Activated CD8-positive, alpha-beta memory T cell treated with anti-CD3 and anti-CD28 coated beads, Interleukin-2, amount 10 ng/mL, durations not matched to agents 7 days and 5 days (primary cell): ENCODE data around the gene VSTM2L. TPM values are rescaled to one million over a fixed set of nuclear protein-coding genes. Genes with fewer than 3 reads are reported as not detected.
A peak's percentile ranks its signal among the peaks of the same experiment; 100 is the strongest.
"Not testable (repeated sequence)": the region's sequence is repeated elsewhere in the genome, so short reads cannot be mapped to it uniquely, and the experiment has no call there.

Experiments
- ATAC-seq: fragments of 150-1000 bp; cut with Tn5 transposase; one replicate; pipeline ENCODE4 v1.10.0; 2021; ENCODE audit warnings: moderate library complexity
- CTCF ChIA-PET: fragments of 350-600 bp; sonication (Branson Sonifier 250); formaldehyde crosslinking; loops from one replicate; lab custom pipeline; 2021; ENCODE audit warnings: antibody characterized with exemption; lab: Charles Lee
- DNase-seq: peaks from one replicate; pipeline ENCODE4 v3.0.0-alpha.2; 2020
- H3K27ac Mint-ChIP-seq: one replicate; pipeline ENCODE4 v1.8.0; 2021; ENCODE audit warnings: mild to moderate bottlenecking, mixed read lengths
- H3K27me3 Mint-ChIP-seq: one replicate; pipeline ENCODE4 v1.8.0; 2021; ENCODE audit warnings: mixed read lengths
- H3K36me3 Mint-ChIP-seq: one replicate; pipeline ENCODE4 v1.8.0; 2021; ENCODE audit warnings: mild to moderate bottlenecking, mixed read lengths
- H3K4me1 Mint-ChIP-seq: one replicate; pipeline ENCODE4 v1.8.0; 2021; ENCODE audit warnings: mixed read lengths
- H3K4me3 Mint-ChIP-seq: one replicate; pipeline ENCODE4 v1.8.0; 2021; ENCODE audit warnings: mild to moderate bottlenecking, moderate library complexity, mixed read lengths
- H3K9me3 Mint-ChIP-seq: one replicate; pipeline ENCODE4 v1.8.0; 2022; ENCODE audit warnings: low read depth, mixed read lengths
- total RNA-seq, 2 experiments: library from RNA; stranded (reverse); gene quantifications; one replicate each; pipeline ENCODE4 v1.2.3, GENCODE V29; 2021

Gene VSTM2L
- total RNA-seq, result under 1 TPM in 1 of 2 experiments, not detected in 1; 0.35 TPM

DNA sequence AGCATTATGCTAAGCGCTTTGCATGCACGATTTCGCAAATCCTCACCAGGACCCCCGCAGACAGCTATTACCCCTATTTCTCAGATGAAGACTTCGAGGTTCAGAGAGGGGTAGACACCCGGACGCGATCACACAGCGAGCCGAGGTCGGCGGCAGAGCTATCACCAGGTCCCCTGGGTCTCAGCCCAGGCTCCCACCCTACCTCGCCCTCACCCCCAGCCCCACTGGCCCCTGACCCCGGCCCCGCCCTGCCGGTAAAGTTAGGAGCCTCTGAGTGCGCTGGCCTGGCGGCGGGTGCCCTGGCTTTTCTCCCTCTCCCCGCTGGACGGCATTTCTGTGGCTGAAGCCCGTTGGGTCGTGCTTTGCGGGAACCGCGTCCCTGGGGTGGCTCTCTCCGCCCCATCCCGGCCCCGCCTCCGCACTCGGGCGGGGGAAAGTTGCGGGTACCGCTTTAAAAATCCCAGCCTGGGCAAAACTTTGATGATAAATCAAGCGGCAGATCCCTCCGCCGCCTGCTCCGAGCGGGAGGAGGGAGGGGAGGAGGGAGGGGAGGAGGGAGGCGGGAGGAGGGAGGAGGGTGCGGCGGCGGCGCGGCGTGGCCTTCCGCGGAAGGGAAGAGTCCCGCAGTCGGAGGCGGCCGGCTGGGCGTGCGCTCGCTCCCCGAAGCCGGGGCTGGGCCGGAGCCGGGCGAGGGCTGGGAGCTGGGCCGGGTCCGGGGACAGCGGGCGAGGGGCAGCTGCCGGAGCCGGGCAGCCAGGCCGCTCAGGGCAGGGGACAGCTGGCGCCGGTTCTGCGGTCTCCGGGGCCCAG is at the start of gene VSTM2L:
Gene VSTM2L, plus strand, starts transcription at position 624 of the 810 bp plus-strand sequence. CDS start 224 bp downstream, outside the sequence.
- Mint-ChIP-seq H3K4me3 (peak within 1 kb of the TSS; percentile 13), H3K9me3 (no peaks in the 10 kb centered on the region), H3K27ac (no peak within 1 kb of the TSS), H3K36me3 (peaks cover 1% of the 10 kb centered on the region), H3K4me1 (peaks cover 9% of the 10 kb centered on the region), H3K27me3 (peaks cover 60% of the 10 kb centered on the region)
- CTCF ChIA-PET, result interaction anchor here (1.0 to 1.4 kb wide), 4 partner anchors 12 to 318 kb away, joined by 3 to 8 read pairs (median 5); no protein-coding TSS in a partner anchor
- ATAC-seq (peak; percentile 35), DNase-seq (no peak)

DNA sequence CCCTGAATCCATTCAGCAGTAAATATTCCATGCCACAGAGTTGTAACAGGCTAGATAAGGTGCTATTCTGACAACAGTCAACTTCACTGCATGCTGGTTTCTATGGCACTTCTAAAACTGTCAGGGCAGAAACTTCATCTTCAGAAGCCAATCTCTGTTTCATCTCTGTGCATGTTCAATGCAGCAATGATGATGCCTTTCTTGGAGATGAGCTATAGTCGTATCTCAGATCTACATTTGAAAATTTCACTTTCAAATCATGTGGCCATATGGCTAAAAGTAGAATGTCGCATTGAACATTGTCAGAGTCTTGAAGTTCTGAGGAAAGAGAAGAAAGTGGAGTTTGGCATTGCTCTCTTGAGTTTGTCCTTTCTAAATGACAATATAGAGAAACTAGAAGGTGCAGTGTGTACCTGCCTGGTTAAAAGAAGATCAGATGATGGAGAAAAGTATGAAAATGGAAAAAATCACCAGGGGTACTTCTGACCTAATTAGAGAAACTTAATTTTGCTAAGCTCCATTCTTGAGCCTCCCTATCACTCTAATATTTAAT is 49.0 kb upstream of the VSTM2L start:
- Mint-ChIP-seq H3K27me3 (no peaks in the 10 kb centered on the region), H3K27ac (no peak overlapping the region), H3K36me3 (peaks cover 9% of the 10 kb centered on the region), H3K4me3 (no peak overlapping the region), H3K9me3 (no peaks in the 10 kb centered on the region), H3K4me1 (peaks cover 2% of the 10 kb centered on the region)
- ATAC-seq, result no peak
- CTCF ChIA-PET, result no interaction called here
- no peak for DNase-seq

DNA sequence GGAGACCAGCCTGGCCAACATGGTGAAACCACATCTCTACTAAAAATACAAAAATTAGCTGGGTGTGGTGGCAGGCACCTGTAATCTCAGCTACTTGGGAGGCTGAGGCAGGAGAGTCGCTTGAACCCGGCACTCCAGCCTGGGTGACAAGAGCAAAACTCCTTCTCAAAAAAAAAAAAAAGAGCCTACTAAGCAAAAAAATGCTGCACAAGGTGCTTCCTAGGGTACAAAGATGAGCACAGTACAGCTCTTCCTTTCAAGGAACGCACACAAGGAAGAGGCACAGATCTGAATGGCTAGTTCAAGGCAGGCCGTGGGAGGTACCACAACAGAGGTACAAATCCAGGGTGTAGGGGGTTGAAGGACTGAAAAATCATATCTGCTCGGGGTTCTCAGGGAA is 46.9 kb upstream of the VSTM2L start:
- H3K9me3 Mint-ChIP-seq, H3K27ac Mint-ChIP-seq, H3K4me1 Mint-ChIP-seq, H3K27me3 Mint-ChIP-seq, ATAC-seq, H3K4me3 Mint-ChIP-seq, DNase-seq, CTCF ChIA-PET: not testable (repeated sequence)
- peaks cover 18% of the 10 kb centered on the region for H3K36me3 Mint-ChIP-seq

GRCh38 chr20:37856932-37857660 is 45.8 kb upstream of the VSTM2L start:
- Mint-ChIP-seq H3K4me3 (no peak overlapping the region), H3K9me3 (no peaks in the 10 kb centered on the region), H3K4me1 (peaks cover 2% of the 10 kb centered on the region), H3K36me3 (peaks cover 18% of the 10 kb centered on the region), H3K27ac (no peak overlapping the region), H3K27me3 (no peaks in the 10 kb centered on the region)
- CTCF ChIA-PET, result no interaction called here
- no peak for ATAC-seq
- no peak for DNase-seq

DNA sequence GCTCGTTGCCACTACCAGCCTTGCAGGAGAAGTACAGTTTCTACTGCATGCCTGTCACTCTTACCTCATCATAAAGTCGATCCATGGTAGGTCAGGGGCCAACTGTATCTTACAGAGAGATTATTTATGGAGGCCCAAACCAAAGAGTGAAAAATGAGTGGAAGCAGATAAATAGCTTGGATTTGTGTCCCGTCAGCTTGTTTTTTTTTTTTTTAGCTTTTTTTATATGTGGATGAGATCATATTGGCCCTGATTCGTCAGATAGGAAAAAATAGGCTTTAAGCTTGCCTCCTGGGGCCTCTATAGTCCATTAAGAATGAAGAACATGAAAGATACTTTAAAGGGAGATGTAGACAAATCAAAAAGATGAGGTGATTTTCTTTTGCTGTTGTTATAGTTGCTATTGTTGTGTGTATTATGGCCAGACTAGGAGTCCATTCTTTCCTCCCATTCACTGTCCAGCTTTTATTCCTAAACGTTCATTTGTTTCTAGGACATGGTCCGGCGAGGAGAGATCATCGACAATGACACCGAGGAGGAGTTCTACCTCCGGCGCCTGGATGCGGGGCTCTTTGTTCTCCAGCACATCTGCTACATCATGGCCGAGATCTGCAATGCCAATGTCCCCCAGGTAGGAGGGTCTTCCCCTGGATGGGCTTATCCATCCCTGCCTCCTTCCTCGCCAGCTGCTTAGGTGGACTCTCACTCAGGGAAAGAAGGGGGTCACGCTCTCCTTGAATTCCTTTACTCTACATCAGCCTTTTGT is 43.3 kb upstream of the VSTM2L start:
- Mint-ChIP-seq H3K4me3 (no peak overlapping the region), H3K27me3 (no peaks in the 10 kb centered on the region), H3K27ac (no peak overlapping the region), H3K9me3 (no peaks in the 10 kb centered on the region), H3K4me1 (no peaks in the 10 kb centered on the region), H3K36me3 (peaks cover 15% of the 10 kb centered on the region)
- CTCF ChIA-PET, result no interaction called here
- ATAC-seq (no peak), DNase-seq (no peak)

GRCh38 chr20:37863289-37863688 is 39.6 kb upstream of the VSTM2L start:
- H3K36me3 Mint-ChIP-seq, result peaks cover 11% of the 10 kb centered on the region
- ATAC-seq, result no peak
- CTCF ChIA-PET, result no interaction called here
- DNase-seq, result no peak
- no peaks in the 10 kb centered on the region for H3K4me1 Mint-ChIP-seq
- no peaks in the 10 kb centered on the region for H3K9me3 Mint-ChIP-seq
- no peak overlapping the region for H3K27ac Mint-ChIP-seq
- no peaks in the 10 kb centered on the region for H3K27me3 Mint-ChIP-seq
- H3K4me3 Mint-ChIP-seq, result no peak overlapping the region

GRCh38 chr20:37864298-37864697 is 38.6 kb upstream of the VSTM2L start:
- no peak for DNase-seq
- H3K4me3 Mint-ChIP-seq, result no peak overlapping the region
- no peaks in the 10 kb centered on the region for H3K27me3 Mint-ChIP-seq
- peaks cover 11% of the 10 kb centered on the region for H3K36me3 Mint-ChIP-seq
- H3K9me3 Mint-ChIP-seq, result no peaks in the 10 kb centered on the region
- CTCF ChIA-PET, result no interaction called here
- no peak overlapping the region for H3K27ac Mint-ChIP-seq
- no peaks in the 10 kb centered on the region for H3K4me1 Mint-ChIP-seq
- ATAC-seq, result no peak

- no peak overlapping the region for H3K27ac Mint-ChIP-seq
- H3K4me3 Mint-ChIP-seq, result no peak overlapping the region
- peaks cover 4% of the 10 kb centered on the region for H3K36me3 Mint-ChIP-seq
- CTCF ChIA-PET, result no interaction called here
- no peaks in the 10 kb centered on the region for H3K4me1 Mint-ChIP-seq
- no peak for ATAC-seq
- H3K9me3 Mint-ChIP-seq, result no peaks in the 10 kb centered on the region
- no peaks in the 10 kb centered on the region for H3K27me3 Mint-ChIP-seq
- DNase-seq, result no peak
Measured at GRCh38 chr20:37866051-37866450, 36.9 kb upstream of the VSTM2L start.

DNA sequence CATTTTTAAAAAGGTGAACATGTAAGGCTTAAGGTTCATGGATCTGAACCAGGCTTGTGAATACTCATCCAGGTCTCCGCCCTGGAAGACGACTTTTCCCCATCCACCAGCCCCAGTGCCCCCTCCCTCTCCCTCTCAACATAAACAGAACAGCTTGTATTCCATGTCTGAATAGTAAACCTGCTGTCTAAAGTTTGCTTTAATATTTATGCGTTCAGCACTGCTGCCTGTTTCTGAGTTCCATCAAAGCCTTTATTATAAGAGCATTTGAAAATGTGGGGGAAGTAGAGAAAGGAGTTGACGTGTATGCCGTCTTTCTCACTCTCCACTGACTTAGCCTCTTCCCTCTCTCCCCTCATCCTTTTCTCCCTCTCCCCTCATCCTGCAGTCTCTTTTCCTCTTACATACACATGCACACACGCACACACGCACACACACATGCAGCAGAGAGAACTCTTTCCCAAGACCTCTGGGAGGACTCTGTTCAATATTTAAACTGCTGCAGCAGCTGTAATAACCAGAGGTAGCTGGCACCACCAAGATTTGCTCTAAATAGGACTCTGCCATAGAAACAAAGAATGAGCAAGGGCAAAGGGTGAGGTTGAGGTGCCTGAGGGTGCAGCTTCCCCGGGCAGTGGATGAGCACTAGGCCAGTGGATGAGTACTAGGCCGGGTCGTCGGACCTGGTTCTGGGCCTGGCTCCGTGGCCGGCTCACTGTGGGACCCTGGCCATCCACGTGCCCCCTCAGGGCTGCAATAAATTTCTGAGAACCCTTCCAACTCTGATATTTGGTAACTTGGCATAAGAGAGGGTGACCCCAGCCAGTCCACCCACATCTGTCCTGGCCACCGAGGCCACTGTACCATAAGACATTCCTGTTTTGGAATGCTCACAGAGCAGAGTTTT is 35.4 kb upstream of the VSTM2L start:
- no peak for ATAC-seq
- no peaks in the 10 kb centered on the region for H3K4me1 Mint-ChIP-seq
- CTCF ChIA-PET, result no interaction called here
- H3K4me3 Mint-ChIP-seq, result no peak overlapping the region
- no peaks in the 10 kb centered on the region for H3K9me3 Mint-ChIP-seq
- H3K27ac Mint-ChIP-seq, result no peak overlapping the region
- H3K27me3 Mint-ChIP-seq, result no peaks in the 10 kb centered on the region
- peaks cover 4% of the 10 kb centered on the region for H3K36me3 Mint-ChIP-seq
- DNase-seq, result no peak

GRCh38 chr20:37868851-37869333 is 34.0 kb upstream of the VSTM2L start:
- DNase-seq (no peak), ATAC-seq (no peak)
- Mint-ChIP-seq H3K36me3 (peaks cover 2% of the 10 kb centered on the region), H3K27me3 (no peaks in the 10 kb centered on the region), H3K27ac (no peak overlapping the region), H3K4me1 (peaks cover 8% of the 10 kb centered on the region), H3K9me3 (no peaks in the 10 kb centered on the region), H3K4me3 (no peak overlapping the region)
- CTCF ChIA-PET, result no interaction called here

GRCh38 chr20:37869334-37869861 is 33.5 kb upstream of the VSTM2L start:
- Mint-ChIP-seq H3K27me3 (no peaks in the 10 kb centered on the region), H3K4me3 (no peak overlapping the region), H3K4me1 (peaks cover 8% of the 10 kb centered on the region), H3K27ac (no peak overlapping the region), H3K9me3 (no peaks in the 10 kb centered on the region), H3K36me3 (peaks cover 2% of the 10 kb centered on the region)
- ATAC-seq (no peak), DNase-seq (no peak)
- CTCF ChIA-PET, result no interaction called here

DNA sequence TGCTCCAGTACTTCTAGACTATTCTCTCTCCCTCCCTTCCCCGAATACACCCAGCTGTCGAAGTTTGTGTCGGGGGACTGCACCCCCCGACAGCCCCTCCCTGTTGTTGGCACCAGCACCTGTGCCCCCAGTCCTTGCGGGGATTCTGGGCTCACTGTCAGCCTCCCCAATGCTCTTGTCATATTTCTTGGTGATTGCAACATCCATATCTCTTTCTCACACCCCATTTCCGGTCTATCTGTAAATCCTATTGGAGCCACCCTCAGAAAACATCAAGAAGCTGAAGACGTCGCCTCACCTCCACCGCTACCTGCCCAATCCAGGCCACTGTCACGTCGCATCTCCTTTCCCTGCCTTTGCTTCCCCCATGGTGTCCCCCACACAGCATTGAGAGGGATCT is 32.6 kb upstream of the VSTM2L start:
- H3K9me3 Mint-ChIP-seq, result no peaks in the 10 kb centered on the region
- peaks cover 8% of the 10 kb centered on the region for H3K4me1 Mint-ChIP-seq
- DNase-seq, result no peak
- CTCF ChIA-PET, result no interaction called here
- H3K27me3 Mint-ChIP-seq, result no peaks in the 10 kb centered on the region
- peaks cover 2% of the 10 kb centered on the region for H3K36me3 Mint-ChIP-seq
- ATAC-seq, result no peak
- no peak overlapping the region for H3K4me3 Mint-ChIP-seq
- no peak overlapping the region for H3K27ac Mint-ChIP-seq
